ENCODE data around the gene FN3K.

- no peak for TF ChIP-seq EZH2phosphoT487 (IDR thresholded peaks at IDR 0.05; ENCODE audit: insufficient read depth, low read depth)
- no peak for TF ChIP-seq EZH2 (IDR thresholded peaks at IDR 0.05; ENCODE audit: insufficient read depth, poor library complexity, severe bottlenecking)
These were observed 45.8 kb downstream of the FN3K start for GRCh38 chr17:82780971-82781893.

Data from GM23248 (cell line).